NCI-H2107 (cell line): ENCODE measurements around the gene RTL10.
"Not testable (repeated sequence)": the region's sequence is repeated elsewhere in the genome, so short reads cannot be mapped to it uniquely, and the experiment has no call there.

ENCODE experiments used
- DNase-seq: peaks from one replicate; lab custom pipeline; 2025; lab: John Stamatoyannopoulos, UW

RTL10 gene

DNA sequence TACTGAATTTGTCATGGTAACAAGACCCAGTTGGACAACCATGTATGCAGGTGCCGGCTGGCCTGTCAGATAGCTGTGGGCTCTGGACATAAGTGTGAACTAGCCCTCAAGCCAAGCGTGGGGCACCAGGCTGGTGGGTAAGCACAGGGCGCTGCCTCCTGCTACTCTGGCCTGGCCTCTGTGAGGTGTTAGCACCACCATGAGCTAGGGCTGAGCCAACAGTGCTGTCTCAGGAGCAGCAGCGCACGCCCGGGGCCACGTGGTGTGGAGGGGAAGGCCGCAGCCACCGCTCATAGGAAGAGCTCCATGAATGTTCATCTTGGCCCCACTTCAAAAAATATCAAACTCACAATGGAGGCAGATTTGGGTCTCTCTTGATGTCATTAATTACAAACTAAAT, 35.3 kb upstream of the RTL10 start:
- DNase-seq = no peak

DNA sequence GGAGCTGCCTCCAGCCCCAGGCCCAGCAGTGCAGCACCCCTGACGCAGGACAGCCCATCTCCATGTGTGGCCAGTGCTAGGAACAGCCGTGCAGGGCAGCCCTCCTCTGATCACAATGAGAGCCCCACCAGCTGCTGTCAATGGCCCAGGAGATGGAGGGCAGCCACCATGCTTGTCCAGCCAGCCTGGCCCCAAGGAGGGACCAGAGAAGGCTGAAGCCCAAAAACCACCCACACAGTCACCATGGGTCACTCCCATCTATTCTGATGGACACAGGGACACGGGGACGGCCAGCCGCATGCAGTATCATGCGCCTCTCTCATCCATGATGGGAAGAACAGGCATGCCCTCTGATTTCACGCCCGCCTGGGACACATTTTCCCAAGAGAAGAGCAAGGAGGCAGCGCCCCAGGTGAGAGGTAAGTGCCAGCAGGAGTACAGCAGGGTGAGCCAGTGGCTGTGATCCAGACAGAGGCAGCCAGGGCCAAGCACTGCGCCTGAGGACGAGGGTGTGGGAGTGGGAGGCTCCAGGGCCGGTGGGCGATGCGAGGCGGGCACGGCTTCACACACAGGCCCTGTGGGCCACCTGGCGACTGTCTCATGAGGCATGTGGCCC, 33.6 kb upstream of the RTL10 start:
- no peak for DNase-seq

DNA sequence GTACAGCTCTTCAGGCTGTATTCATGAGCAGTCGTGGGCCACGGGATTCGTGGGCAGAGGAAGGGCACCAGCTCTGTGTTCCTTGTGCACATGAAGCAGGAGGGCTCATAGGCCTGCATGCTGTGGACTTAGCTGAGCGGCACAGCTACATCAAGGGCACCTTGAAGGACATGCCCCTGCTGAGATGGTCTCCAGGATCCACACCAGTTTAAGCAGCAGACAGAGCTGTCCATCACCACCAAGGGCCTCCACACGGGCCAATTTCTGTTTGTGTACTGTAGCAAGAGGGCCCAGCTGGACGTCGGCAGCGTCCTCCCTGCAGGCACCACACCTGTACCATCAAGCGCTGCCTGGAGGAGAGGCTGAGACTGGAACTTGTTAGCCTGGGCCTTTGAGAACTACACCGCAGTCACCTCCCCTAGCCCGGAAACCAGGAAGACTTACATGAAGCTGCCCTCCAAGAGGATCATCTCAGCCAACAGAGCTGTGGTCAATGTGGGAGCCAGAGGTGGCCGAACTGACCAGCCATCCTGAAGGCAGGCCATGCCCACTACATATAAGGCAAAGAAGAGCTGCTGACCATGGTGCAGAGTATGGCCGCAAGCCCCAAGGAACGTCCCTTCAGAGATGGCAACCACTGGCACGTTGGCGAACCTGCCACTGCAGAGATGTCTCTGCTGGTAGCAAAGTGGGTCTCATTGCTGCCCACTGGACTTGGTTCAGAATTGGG, 32.7 kb upstream of the RTL10 start:
- no peak for DNase-seq

DNA sequence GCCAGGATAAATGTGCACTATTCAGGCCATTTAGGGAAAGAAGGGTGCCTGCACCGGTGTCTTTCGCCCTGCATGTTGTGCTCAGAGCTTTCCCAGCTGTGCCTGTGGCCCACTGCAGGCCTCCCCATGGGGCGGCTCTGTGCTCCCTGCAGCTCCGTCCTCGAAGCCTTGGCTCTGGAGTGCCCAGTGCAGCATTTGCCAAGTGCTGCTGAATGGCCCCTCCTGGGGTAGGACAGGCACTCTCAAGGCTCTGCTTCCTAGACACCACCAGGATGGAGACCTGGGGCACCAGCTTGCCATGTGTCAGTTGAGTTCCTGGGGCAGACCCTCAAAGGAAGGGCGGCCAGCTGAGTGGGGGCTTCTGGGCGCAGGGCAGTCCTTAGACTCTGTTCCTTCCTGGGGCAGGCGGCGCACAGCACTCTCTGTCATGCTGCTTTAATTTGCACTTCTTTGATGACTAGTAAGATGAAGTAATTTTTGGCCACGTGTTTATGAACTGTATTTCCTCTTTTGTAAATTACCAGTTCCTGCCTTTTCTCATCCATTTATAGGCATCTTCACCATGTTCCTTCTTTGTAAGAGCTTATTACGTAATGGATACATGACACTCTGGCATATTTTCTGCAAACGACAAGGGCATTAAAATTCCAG, 32.1 kb upstream of the RTL10 start:
- DNase-seq = no peak

DNA sequence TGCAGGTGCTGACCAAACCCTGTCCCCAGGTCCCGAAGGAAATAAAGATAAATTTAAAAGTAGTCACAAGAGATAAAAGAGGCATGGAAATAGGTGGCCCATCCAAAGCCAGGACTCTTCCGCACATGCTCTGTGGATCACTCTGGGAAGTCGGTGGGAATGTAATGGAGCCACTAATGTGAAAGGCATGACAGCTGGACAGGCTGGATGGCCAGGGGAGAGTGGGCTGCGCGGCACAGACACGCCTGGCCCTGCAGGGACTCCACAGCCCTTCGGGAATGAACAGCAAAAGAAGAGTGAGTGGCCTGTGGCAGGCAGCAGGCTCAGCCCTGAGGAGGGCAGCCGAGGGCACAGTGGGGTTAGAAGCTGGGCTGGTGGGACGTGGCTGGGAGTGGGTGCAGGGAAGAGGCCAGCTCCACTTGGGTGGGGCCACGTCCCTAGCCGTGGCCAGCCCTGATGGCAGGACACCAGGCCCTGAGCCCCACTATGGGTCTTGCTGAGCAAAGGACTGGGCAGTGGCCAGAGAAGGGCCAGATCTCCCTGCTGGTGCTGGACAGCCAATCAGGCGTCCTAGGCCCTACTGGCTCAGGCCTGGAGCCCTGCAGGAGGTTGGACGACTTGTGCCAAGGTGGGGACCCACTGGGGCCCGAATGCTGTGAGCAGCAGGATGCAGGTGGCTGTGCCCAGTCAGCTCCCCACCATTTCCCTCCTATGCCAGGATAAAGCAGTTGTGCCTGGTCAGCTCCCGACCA, 31.3 kb upstream of the RTL10 start:
- no peak for DNase-seq

DNA sequence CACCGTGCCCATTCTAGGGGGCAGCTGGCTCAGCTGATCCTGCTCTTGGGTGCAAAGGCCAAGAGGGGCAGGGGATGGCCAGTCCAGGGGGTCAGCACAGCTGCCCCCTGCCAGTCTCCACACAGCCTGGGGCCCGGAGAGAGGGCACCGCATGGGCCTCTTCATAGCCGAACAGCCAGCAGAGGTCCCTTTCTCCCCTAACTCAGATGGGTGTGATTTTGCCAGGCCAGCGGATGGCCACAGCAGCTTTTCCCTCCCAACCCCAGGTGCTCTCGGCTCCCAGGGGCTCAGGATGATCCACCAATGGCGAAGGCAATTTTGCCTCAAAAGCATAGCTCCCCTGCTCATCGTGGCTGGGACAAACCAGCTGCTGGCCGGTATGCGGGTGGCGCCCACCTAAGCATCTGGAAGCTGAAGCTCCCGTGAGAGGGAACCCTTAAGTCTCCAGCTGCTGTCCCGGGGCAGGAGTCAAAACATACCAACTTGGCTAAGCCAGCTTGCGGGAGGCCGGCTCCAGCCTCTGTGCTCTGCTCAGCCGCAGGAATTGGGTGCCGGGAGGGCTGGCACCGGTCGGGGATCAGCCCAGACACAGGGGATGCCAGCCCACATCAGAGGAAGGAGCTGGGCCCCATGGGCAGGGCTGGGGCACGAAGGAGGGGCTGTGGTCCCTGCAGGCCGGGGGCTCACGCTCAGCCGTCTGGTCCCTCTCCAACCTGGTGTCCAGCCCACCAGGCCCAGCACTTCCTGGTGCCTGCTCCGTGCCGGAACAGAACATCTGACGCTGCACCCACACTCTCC, 30.5 kb upstream of the RTL10 start:
- no peak for DNase-seq

DNA sequence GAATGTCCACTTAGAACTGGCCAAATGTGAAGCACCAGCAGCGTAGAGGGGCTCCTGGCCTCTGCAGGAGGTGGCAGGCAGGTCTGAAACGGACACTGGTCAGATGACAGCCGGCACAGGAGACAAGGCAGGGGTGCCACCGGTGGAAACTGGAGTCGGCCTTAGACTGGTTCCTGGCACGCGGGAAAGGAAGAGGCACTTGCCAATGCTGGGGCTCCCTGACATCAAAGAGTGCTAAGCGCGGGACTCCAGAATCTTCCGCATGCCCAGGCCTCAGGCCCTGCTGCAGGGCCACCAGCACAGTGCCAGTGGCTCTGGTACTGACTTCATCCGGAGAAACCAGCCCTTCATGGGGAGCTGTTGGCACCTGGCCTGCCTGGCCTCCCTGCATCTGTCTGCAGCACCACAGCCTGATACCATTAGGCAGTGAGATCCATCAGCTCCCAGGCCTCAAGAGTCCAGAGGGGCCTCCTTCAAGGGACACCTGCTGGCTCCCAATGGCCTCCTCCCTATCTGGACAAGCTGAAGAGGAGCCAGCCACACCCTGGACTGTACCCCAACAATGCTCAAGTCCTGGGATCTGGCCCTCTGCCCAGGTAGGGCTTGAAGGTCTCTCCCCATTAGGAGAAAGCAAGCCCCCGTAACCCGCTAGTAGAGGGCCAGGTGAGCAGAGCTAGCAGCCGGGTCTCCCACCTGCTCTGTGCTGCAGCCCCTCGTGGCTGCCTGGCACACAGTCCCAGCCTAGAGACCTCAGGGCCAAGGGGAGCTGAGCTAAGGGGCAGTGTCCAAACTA, 29.7 kb upstream of the RTL10 start:
- no peak for DNase-seq

DNA sequence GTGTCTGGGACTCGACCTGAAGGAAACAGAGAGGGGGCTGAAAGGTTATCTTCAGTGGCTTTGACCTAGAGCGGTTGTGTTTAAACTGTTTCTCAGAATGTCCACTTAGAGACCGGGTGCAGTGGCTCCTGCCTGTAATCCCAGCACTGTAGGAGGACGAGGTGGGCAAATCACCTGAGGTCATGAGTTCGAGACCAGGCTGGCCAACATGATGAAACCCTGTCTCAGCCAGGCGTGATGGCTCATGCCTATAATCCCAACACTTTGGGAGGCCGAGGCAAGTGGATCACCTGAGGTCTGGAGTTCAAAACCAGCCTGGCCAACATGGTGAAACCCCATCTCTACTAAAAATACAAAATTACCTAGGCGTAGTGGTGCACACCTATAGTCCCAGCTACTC, 28.8 kb upstream of the RTL10 start:
- DNase-seq = not testable (repeated sequence)

DNA sequence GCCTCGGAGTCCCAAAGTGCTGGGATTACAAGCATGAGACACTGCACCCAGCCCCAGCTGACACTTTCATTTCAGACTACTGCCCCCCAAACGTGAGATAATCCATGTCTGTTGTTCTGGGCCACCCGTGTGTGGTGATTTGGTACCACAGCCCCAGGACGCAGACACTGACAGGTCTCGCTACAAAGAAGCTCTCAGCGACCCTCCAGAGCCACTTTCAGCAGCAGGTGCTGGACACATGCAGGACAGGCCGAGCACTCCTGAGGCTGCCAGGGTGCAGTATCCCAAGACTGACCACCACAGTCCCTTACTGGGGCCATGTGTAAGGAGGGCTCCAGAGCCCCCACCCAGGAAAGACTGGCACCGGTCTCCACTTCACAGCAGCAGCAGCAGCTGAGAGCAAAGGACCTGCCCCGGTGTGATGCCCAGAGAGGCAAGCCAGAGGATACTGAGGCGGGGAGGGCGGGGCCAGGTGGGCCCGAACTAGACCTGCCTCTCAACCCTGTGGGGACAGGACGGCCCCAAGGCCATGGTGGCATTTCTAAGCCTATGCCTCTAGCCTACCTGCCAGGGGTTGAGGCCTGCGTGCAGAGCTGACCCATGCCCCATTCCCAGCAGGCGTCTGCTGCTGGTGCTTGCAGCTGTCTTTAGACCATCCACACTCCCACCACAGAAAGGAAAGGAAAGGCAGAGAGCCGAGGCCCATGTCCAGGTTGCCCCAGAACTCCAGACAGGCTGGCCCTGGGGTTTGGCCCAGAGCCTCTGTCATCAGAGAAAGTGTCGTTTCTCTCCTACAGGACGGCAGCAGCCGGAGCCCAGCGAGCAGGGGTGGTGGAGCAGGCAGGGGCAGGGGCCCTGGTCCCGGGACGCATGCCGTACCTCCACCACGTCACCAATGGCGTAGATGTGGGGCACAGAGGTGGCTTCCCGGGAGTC, 28.0 kb upstream of the RTL10 start:
- DNase-seq = no peak

DNA sequence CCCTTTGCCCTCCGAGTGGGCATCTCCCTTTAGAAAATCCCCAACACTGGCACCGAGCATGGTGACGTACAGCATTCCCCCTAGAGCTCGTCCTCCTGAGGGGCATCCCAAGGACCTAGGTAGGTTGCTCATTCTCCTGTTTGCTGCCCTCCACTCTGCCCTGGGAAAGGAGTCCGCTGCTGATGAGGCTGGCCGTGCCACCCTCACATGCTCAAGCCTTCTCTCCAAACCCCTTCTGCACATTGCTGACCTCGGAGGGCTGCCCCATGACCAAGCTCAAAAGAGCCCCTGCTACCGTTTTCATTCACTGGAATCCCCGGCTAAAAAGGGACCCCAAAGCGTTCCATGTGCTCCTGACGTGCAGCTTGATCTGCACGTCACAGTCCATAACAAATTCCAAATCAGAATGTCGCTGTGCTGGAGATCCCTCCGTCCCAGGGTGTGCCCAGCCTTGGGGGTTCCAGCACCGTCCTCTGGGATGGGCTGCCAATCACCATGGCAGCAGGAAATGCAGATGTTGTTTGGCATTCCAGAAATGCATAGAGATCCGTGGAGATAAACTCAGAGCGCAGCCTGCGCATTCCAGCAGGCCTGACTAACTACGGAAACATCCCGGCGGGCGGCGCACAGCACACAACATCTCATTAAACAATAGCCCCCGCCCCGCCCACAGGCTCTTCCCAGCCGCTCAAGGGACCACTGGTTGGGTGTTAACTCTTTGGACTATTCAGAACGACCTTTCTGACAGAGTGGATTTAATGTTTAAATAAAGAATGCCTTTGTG, 26.3 kb upstream of the RTL10 start:
- DNase-seq = no peak

DNA sequence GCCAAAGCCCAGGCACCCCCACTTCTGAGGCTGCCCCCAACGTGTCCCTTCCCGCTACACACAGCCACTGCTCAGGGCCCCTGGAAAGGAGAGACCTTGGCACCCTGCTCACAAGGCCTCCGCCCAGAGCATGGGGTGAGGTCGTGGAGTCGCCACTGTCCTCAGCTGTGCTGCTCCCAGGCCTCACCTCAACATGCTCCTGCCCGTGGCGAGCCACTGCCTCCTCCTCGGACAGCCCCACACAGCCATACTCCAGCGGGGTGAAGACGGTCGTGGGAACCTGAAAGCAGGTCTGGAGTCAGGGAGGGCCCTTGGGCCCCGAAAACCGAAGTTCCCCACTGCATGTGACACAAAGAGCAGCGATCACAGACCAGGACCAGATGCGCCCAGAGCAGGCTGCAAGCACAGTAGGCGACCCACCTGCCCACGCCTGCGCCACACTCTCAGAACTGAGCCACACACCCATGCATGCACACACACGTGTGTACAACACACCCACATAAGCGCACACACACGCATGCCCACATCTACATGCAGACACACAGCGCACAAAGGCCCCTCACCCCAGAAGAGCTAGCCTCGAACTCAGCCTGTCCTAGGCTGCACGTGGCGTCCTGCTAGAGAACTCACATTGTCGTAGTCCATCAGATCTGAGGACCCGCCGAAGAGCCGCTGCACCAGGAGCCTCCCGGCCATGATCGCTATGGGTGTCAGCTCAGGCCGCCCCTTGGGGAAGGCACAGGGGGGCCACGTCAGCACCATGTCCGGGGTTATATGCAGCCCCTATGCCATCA, 25.5 kb upstream of the RTL10 start:
- no peak for DNase-seq

DNA sequence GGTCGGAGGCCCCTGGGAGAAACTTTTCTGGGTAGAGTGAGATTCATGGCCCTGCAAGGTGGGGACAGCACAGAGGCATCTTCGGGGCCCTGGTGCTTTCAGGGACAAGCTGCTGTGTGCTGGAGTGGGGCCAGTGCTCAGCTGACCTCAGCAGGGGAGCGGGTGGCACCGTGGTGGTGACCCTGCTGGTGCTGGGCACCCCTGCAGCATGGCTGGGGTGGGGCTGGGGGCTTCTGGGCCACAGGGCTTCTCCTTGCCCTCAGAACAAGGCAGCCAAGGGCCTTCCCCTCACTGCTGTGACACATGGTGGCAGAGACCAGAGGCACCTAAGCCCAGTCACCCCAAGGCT, 24.9 kb upstream of the RTL10 start:
- no peak for DNase-seq

DNA sequence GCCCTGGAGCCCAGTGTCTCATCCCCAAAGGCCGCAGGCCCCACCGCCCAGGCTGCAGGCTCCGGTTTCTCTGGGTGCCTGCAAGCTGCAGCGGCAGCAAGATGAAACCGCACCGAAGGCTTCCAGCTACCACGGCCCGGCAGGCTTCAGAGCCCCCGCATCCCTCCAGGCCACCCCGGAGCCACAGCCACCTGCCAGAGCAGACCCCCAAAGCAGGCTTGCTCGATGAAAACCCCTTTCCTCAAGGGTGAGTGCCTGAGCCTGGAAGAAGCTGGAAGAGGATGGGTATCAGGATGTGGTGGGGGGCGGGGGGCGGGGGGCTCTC, 24.5 kb upstream of the RTL10 start:
- no peak for DNase-seq

DNA sequence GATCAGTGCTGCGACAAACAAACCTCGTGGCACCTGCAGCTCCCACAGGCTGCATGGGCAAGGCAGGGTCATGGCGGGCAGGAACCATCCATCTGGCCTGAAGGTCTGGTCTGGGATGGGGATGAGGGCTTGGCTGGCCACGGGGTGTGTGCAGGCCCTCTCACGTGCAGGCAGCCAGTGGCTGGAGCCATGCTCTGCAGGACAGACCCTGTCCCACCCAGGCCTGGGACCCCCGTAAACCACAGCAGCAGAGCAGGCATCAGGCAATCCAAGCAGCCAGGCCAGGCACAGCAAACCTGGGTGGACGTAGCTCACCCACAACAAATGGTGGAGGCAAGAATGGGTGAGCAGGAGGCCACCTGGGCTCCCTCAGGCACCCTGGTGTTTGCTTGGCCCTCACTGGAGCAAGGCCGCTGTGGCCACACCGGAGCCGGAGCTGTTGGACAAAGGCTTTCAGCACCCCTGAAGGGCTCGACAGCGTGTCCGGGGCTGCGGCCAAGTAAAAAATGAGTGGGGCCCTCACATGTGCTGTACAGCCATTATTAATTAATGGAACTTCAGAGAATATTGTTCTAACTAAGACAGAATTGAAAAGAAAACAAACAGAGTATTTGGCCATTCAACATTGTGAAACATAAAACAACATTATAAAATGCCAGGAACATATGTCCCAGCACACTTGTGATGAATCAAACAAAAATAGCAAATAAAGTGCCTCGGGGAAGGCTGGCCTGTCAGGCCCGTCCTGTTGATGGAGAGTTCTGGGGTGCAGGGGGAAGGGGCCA, 24.0 kb upstream of the RTL10 start:
- DNase-seq = no peak

DNA sequence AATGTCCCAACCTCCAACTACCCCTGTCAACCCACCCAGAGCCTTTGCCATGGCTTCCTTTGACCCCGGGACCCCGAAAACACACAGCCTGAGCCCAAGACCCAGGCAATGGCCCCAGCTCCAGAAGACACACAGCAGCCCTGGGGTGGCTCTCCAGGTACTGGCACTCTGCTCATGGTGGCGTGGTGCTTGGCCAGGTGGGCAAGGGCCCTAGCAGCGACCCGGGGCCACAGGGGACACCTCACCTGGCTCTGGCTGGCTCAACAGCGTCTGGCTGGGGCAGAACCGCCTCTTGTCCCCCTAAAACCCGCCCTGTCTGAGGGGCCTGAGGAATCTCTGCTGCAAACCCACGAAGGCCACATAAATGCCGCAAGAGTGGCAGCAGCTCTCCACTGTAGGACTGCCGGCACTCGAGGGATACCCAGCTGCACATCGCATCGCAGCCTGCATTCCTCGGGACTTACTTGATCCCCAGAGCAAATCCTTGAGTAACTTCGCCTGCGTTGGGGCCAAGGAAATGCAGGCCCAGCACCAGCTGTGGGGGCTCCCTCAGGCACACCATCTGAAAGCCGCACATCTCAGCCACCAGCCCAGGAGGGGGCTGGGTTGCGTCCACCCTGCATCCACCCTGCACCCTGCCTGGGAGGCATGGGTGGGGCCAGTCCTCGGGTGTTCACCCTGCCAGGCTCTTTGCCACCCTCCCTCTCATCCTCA, 23.1 kb upstream of the RTL10 start:
- no peak for DNase-seq

DNA sequence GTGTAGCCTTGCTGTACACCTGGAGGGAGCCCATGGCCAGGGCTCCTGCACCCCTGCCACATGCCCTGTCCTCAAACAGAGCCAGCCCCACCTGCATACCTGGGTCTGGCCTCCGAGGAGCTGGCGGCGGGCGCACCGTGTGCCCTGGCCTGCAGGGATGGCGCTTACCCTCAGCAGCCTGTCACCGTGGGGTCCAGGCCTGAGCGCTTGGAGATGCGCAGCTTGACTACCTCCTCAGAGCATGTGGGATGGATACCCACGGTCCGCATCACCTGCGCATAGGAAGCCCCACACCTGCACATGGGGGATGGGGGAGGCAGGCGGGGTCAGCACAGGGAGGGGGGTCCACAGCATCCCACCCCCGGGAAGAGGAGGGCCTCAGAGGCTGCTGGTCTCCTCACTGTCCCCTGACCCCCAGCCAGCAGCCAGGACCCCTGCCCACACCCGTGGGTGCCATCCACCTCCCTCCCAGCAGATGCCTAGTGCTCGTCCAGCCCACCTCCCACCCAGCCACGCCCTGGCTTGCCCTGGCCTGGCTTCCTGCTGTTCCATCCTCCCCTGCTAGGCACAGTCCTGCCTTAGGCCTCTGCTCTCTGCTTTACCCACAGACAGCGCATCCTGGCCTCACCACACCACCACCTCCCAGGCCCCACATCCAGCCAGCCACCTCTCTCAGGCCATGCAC, 22.4 kb upstream of the RTL10 start:
- no peak for DNase-seq
